Karpas-422 (cell line): ENCODE data around the gene MS4A18. TPM values are rescaled to one million over a fixed set of nuclear protein-coding genes. Genes with fewer than 3 reads are reported as not detected.
"Not testable (repeated sequence)": the region's sequence is repeated elsewhere in the genome, so short reads cannot be mapped to it uniquely, and the experiment has no call there.

Source experiments
- DNase-seq: peaks from one replicate; pipeline ENCODE4 v3.0.0-alpha.2; 2015
- H2AFZ ChIP-seq: fragments of 200-600 bp; sonication (generic); 2 replicates; pipeline ENCODE4 v1.6.1; 2014; ENCODE audit warnings: antibody characterized with exemption, low read length, mixed read lengths
- H3K27ac ChIP-seq: fragments of 200-600 bp; sonication (generic); 2 replicates; pipeline ENCODE4 v1.5.1; 2014; ENCODE audit warnings: mild to moderate bottlenecking, low read length, moderate library complexity
- H3K27me3 ChIP-seq: fragments of 200-600 bp; sonication (generic); 2 replicates; pipeline ENCODE4 v1.6.1; 2014; ENCODE audit warnings: low read length, mixed read lengths
- H3K36me3 ChIP-seq: fragments of 200-600 bp; sonication (generic); 2 replicates; pipeline ENCODE4 v1.6.1; 2014; ENCODE audit warnings: low read length, mixed read lengths; ENCODE audit not compliant: insufficient read depth
- H3K4me1 ChIP-seq: fragments of 200-600 bp; sonication (generic); 2 replicates; pipeline ENCODE4 v1.6.1; 2014; ENCODE audit warnings: mild to moderate bottlenecking, low read length, mixed read lengths
- H3K4me2 ChIP-seq: fragments of 200-600 bp; sonication (generic); 2 replicates; pipeline ENCODE4 v1.6.1; 2014; ENCODE audit warnings: low read length, low read depth, mild to moderate bottlenecking; ENCODE audit not compliant: poor library complexity, severe bottlenecking
- H3K4me3 ChIP-seq: fragments of 200-600 bp; sonication (generic); 2 replicates; pipeline ENCODE4 v1.5.1; 2014; ENCODE audit warnings: mild to moderate bottlenecking, antibody characterized with exemption, low read length, mixed read lengths
- H3K79me2 ChIP-seq: fragments of 200-600 bp; sonication (generic); 2 replicates; pipeline ENCODE4 v1.6.1; 2014; ENCODE audit warnings: mild to moderate bottlenecking, low read length, mixed read lengths
- H3K9ac ChIP-seq: fragments of 200-600 bp; sonication (generic); 2 replicates; pipeline ENCODE4 v1.6.0; 2014; ENCODE audit warnings: low read length
- H3K9me2 ChIP-seq: fragments of 200-600 bp; sonication (generic), shearing (Covaris generic); replicated peaks from 2 replicates; pipeline ENCODE4 v1.6.0; 2014; ENCODE audit warnings: mild to moderate bottlenecking, low read length, moderate library complexity; ENCODE audit not compliant: insufficient read depth
- H3K9me3 ChIP-seq: fragments of 300-700, 200-600 bp; sonication (generic); 2 replicates; pipeline ENCODE4 v1.6.1; 2014; ENCODE audit warnings: low read length, mixed read lengths
- H4K20me1 ChIP-seq: fragments of 200-600 bp; sonication (generic); 2 replicates; pipeline ENCODE4 v1.6.1; 2014; ENCODE audit warnings: mild to moderate bottlenecking, antibody characterized with exemption, low read length, low read depth; ENCODE audit not compliant: insufficient read depth
- total RNA-seq: library from RNA; depleted of rRNA; stranded (reverse); fragments of >200 nt; shearing (Covaris generic); gene quantifications from 2 replicates; pipeline ENCODE4 v1.2.3, GENCODE V29; 2014; ENCODE audit warnings: low replicate concordance

The MS4A18 gene
- total RNA-seq, 1 experiment from 2014 or later = not detected

DNA sequence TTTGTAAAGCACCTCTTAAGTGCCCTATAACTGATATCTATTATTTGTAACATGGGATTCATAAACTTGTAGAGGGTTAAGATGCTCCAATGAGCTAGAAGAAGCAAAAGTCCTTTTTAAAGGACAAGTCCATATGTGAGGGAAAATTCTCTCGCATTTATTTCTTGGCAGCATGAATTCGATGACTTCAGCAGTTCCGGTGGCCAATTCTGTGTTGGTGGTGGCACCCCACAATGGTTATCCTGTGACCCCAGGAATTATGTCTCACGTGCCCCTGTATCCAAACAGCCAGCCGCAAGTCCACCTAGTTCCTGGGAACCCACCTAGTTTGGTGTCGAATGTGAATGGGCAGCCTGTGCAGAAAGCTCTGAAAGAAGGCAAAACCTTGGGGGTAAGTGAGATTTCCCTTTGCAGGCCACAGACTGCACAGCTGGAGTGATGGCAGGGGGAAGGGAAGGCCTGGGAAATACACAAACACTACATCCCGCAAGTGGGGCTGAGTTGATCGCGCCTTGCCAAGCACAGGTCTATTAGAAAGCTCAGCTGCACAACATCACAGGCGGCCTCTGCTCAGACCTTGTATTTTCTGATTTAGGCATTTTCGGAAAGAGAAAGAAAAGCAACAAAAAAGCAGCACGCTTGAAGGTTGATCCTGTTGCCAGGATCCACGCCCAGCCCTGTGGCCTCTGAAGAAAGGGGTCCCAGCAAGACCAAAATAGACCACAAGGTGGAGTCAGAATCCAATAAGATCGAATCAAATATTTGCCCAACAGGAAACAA, 23.6 kb upstream of the MS4A18 start:
- H3K9me3 ChIP-seq = no peaks in the 10 kb centered on the region
- H3K79me2 ChIP-seq = no peaks in the 10 kb centered on the region
- H3K27me3 ChIP-seq = no peaks in the 10 kb centered on the region
- H3K4me2 ChIP-seq = no peak overlapping the region
- H4K20me1 ChIP-seq = no peaks in the 10 kb centered on the region
- no peaks in the 10 kb centered on the region for H3K36me3 ChIP-seq
- no peak overlapping the region for H3K27ac ChIP-seq
- no peak overlapping the region for H3K9ac ChIP-seq
- no peak overlapping the region for H3K4me3 ChIP-seq
- no peaks in the 10 kb centered on the region for H3K9me2 ChIP-seq
- no peak overlapping the region for H2AFZ ChIP-seq
- peaks cover 11% of the 10 kb centered on the region for H3K4me1 ChIP-seq
- DNase-seq = peak; percentile 75

DNA sequence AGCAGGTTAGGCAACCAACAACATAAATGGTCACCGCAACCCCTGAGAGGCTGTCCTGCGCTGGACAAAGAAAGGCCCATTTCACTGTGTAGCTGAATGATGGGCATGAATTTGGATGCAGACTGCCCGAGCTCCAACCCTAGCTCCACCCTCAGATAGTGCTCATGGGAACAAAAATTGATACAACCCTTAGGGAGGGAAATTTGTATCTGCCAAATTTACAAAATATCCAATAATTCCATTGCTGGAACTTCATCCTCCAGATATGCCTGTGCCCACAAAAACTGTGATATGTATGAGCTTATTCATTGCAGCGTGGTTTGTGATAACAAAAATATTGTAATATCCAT, 23.1 kb upstream of the MS4A18 start:
- Histone ChIP-seq H3K27ac (no peak overlapping the region), H3K9me3 (no peaks in the 10 kb centered on the region), H3K9ac (no peak overlapping the region), H3K27me3 (no peaks in the 10 kb centered on the region), H3K36me3 (no peaks in the 10 kb centered on the region), H3K4me2 (no peak overlapping the region), H2AFZ (no peak overlapping the region), H4K20me1 (no peaks in the 10 kb centered on the region), H3K79me2 (no peaks in the 10 kb centered on the region), H3K4me1 (peaks cover 11% of the 10 kb centered on the region), H3K9me2 (no peaks in the 10 kb centered on the region), H3K4me3 (no peak overlapping the region)
- DNase-seq = no peak

DNA sequence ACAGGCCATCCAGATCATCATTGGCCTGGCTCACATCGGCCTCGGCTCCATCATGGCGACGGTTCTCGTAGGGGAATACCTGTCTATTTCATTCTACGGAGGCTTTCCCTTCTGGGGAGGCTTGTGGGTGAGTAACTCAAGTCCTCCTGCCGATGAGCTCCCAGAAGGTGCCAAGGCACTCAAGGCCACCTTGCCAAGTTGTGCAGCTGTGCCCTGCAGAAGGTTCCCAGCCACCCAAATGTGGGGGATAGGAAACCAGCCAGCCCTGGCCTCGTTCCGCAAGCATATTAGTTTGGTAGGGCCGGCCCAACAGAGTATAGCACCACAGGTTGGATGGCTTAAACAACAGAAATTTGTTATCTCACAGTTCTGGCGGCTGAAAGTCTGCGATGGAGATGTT, 21.1 kb upstream of the MS4A18 start:
- DNase-seq = no peak
- H3K27me3 ChIP-seq = no peaks in the 10 kb centered on the region
- H3K4me1 ChIP-seq = peaks cover 11% of the 10 kb centered on the region
- H3K36me3 ChIP-seq = no peaks in the 10 kb centered on the region
- H3K9me3 ChIP-seq = no peaks in the 10 kb centered on the region
- no peak overlapping the region for H3K27ac ChIP-seq
- no peak overlapping the region for H2AFZ ChIP-seq
- H3K9ac ChIP-seq = no peak overlapping the region
- no peaks in the 10 kb centered on the region for H3K79me2 ChIP-seq
- H3K9me2 ChIP-seq = no peaks in the 10 kb centered on the region
- no peak overlapping the region for H3K4me3 ChIP-seq
- H3K4me2 ChIP-seq = no peak overlapping the region
- H4K20me1 ChIP-seq = no peaks in the 10 kb centered on the region

DNA sequence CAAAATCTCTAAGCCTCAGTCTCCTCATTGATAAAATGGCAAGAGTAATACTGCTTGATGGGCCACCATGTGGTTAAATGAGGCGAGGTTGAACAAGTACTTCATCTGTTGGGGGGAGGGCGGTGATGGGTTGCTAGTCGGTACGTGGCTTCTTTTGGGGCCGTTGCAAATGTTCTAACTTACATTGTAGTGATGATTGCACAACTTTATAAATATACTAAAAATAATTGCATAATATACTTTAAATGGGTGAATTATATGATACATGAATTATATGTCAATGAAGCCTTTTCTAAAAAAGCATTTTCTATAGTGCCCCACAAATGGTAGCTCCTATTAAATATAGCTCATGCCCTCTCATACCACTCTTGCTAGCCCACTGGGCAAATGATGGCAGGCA, 18.6 kb upstream of the MS4A18 start:
- no peak for DNase-seq
- Histone ChIP-seq H3K4me3 (no peak overlapping the region), H3K4me1 (peaks cover 3% of the 10 kb centered on the region; the same call in 1 of the 2 replicates), H3K9me3 (no peaks in the 10 kb centered on the region), H3K36me3 (no peaks in the 10 kb centered on the region), H3K4me2 (no peak overlapping the region), H4K20me1 (no peaks in the 10 kb centered on the region), H3K27ac (no peak overlapping the region), H3K9ac (no peak overlapping the region), H3K9me2 (no peaks in the 10 kb centered on the region), H2AFZ (no peak overlapping the region), H3K27me3 (no peaks in the 10 kb centered on the region), H3K79me2 (no peaks in the 10 kb centered on the region)

DNA sequence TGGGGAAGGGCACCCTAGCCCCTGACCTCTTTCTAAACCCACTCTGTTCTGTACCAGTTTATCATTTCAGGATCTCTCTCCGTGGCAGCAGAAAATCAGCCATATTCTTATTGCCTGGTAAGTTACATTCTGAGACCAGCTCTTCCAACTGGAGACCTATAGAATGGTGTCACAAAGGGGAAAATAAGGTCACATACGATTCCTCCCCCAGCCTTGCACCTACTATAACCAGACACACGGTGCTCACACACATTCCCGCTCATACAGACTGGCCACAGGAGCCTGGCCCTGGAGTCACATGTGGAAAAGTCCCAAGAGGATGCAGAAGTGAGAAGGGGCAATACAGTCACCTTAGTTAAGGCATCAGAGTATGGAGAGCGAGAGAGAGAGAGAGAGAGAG, 17.6 kb upstream of the MS4A18 start:
- DNase-seq = no peak
- H2AFZ ChIP-seq = no peak overlapping the region
- H3K79me2 ChIP-seq = no peaks in the 10 kb centered on the region
- H3K4me3 ChIP-seq = no peak overlapping the region
- no peak overlapping the region for H3K4me2 ChIP-seq
- no peaks in the 10 kb centered on the region for H3K9me2 ChIP-seq
- no peak overlapping the region for H3K9ac ChIP-seq
- H3K27ac ChIP-seq = no peak overlapping the region
- no peaks in the 10 kb centered on the region for H4K20me1 ChIP-seq
- peaks cover 3% of the 10 kb centered on the region; the same call in 1 of the 2 replicates for H3K4me1 ChIP-seq
- H3K27me3 ChIP-seq = no peaks in the 10 kb centered on the region
- H3K9me3 ChIP-seq = no peaks in the 10 kb centered on the region
- no peaks in the 10 kb centered on the region for H3K36me3 ChIP-seq

DNA sequence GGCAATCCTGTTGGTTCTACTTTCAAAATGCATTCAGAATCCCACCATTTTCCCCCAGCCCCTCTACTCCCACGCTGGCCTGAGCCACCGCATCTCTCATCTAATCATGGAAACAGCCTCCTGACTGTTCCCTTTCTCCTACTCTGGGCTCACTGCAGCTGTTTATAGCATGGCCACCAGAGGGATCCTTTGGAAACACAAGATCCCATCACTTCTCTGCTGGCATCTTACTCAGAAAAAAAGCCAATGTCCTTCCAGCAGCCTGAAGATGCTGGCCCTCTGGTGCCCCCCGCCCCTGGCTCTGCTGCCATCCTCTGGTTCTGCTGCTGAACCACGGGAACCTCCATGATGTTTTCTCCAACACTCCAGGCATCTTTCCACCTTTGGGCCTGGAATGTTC, 14.0 kb upstream of the MS4A18 start:
- H3K79me2 ChIP-seq = no peaks in the 10 kb centered on the region
- H3K9ac ChIP-seq = no peak overlapping the region
- H3K4me2 ChIP-seq = no peak overlapping the region
- H3K9me3 ChIP-seq = no peaks in the 10 kb centered on the region
- no peak overlapping the region for H2AFZ ChIP-seq
- H3K27ac ChIP-seq = no peak overlapping the region
- H4K20me1 ChIP-seq = no peaks in the 10 kb centered on the region
- DNase-seq = no peak
- H3K36me3 ChIP-seq = no peaks in the 10 kb centered on the region
- peaks cover 3% of the 10 kb centered on the region; the same call in 1 of the 2 replicates for H3K4me1 ChIP-seq
- H3K9me2 ChIP-seq = no peaks in the 10 kb centered on the region
- H3K4me3 ChIP-seq = no peak overlapping the region
- no peaks in the 10 kb centered on the region for H3K27me3 ChIP-seq

DNA sequence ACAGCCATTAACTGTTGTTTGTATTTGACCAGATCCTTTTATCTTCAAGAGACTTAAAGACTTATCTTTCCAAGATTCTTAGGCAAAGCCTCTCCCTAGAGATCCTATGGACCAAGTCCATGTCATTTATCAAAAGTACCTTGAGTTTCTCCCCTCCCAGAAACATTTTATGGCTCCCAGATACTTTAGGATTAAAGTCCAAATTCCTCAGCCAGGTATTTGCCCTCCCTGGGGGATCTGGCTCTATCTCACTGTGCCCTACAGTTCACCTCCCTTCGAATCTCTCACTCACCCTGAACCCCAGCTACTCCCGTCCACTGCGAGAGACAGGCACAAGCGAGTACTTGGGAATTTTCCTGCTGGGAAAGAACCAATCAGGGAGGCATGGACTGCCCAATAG, 13.2 kb upstream of the MS4A18 start:
- no peak for DNase-seq
- Histone ChIP-seq H3K27me3 (no peaks in the 10 kb centered on the region), H3K9me3 (no peaks in the 10 kb centered on the region), H2AFZ (no peak overlapping the region), H4K20me1 (no peaks in the 10 kb centered on the region), H3K79me2 (no peaks in the 10 kb centered on the region), H3K4me3 (no peak overlapping the region), H3K4me2 (no peak overlapping the region), H3K9ac (no peak overlapping the region), H3K9me2 (no peaks in the 10 kb centered on the region), H3K27ac (no peak overlapping the region), H3K36me3 (no peaks in the 10 kb centered on the region), H3K4me1 (peaks cover 3% of the 10 kb centered on the region; the same call in 1 of the 2 replicates)

DNA sequence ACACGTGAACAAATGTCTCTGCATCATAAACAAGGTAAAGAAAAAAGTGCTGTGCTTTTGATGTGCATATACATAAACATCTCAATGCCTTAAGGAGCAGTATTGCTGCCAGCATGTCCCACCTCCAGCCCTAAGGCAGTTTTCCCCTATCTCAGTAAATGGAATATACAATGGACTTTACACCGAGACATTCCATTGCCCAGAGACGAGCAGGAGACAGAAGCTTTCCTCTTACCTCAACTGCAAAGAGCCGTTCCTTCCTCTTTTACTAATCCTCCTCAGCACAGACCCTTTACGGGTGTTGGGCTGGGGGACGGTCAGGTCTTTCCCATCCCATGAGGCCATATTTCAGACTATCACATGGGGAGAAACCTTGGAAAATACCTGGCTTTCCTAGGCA, 11.1 kb upstream of the MS4A18 start:
- not testable (repeated sequence) for H2AFZ ChIP-seq

More for the DNA sequence above, 11.1 kb upstream of the MS4A18 start:
- not testable (repeated sequence) for H3K9ac ChIP-seq, H3K4me3 ChIP-seq, H3K27me3 ChIP-seq, H3K79me2 ChIP-seq, H4K20me1 ChIP-seq, H3K9me3 ChIP-seq, H3K4me2 ChIP-seq, H3K4me1 ChIP-seq, H3K27ac ChIP-seq, DNase-seq, H3K9me2 ChIP-seq, H3K36me3 ChIP-seq
